Measurements from ENCODE around the gene TFF1.
A peak's percentile ranks its signal among the peaks of the same experiment; 100 is the strongest.
"Not testable (repeated sequence)": the region's sequence is repeated elsewhere in the genome, so short reads cannot be mapped to it uniquely, and the experiment has no call there.

Gene TFF1

GRCh38 chr21:42366292-42367010, at the start of gene TFF1:
TSS of gene TFF1 (minus strand) at chr21:42366535. CDS start at chr21:42366495, 40 bp downstream.
- no peak for DNase-seq (ENCODE audit: low read depth in 2 of 2)

- peak; percentile 86 to 93 for DNase-seq (ENCODE audit: low read depth in 2 of 2)
Observed at GRCh38 chr21:42414928-42415769, 48.8 kb upstream of the TFF1 start.

GRCh38 chr21:42414553-42414927, 48.2 kb upstream of the TFF1 start:
- no peak for DNase-seq (ENCODE audit: low read depth in 2 of 2)

DNA sequence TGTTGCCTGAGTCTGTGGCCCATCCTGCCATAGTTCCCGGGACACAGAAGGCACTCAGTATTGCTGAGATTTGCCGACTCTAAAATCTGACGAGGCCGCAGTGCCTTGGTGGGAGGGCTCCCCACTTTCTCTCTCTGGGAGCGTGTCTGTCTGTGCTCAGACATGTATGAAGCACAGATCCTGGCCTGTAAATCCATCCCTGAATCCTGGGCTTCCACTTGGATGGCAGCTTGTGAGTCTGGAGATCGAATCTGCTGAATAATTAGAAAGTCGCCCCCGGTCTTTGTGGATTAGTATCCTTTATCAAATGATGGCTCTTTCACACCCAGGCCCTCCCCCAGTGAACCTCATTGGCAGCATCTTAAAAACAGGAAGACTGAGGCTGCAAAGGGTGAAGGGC, 47.7 kb upstream of the TFF1 start:
- no peak for DNase-seq (ENCODE audit: low read depth in 2 of 2)

DNA sequence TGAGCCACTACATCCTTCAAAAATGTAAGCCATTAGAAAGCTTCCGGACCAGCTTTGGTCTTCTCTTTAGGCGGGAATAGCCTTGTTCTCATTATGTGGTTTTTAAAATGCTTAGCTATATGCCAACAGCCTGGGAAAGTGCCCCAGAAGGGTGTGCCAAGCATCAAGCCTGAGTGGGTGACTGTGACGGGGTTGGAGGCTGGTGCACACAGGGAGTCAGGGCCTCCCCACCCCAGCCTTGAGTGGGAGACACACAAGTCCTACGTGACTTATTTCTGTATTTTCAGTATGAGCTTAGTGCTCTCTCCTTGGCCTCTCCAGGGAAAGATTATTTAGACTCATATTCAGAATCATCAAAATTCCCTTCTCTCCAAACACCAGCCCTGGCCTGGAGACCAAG, 47.2 kb upstream of the TFF1 start:
- no peak for DNase-seq (ENCODE audit: low read depth in 2 of 2)

DNA sequence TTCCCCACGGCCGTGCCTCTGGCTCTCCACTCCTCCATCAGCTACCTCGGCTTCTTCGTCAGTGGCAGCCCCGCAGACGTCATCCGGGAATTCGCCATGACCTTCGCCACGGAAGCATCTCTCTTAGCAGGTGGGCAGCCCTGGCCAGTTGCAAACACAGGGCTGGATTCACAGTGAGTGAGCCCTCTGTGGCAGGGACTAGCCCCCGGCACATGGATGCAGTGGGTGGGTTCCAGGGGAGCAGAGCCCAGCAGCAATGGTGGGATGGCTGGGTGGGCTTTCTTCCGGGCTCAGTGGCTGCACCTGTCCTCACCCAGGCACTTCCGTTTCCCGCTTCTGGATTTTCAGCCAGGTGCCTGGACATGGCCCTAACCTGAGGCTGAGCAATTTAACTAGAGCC, 46.8 kb upstream of the TFF1 start:
- DNase-seq (ENCODE audit: low read depth in 2 of 2): no peak

GRCh38 chr21:42412636-42412933, 46.2 kb upstream of the TFF1 start:
- DNase-seq (ENCODE audit: low read depth in 2 of 2): no peak

DNA sequence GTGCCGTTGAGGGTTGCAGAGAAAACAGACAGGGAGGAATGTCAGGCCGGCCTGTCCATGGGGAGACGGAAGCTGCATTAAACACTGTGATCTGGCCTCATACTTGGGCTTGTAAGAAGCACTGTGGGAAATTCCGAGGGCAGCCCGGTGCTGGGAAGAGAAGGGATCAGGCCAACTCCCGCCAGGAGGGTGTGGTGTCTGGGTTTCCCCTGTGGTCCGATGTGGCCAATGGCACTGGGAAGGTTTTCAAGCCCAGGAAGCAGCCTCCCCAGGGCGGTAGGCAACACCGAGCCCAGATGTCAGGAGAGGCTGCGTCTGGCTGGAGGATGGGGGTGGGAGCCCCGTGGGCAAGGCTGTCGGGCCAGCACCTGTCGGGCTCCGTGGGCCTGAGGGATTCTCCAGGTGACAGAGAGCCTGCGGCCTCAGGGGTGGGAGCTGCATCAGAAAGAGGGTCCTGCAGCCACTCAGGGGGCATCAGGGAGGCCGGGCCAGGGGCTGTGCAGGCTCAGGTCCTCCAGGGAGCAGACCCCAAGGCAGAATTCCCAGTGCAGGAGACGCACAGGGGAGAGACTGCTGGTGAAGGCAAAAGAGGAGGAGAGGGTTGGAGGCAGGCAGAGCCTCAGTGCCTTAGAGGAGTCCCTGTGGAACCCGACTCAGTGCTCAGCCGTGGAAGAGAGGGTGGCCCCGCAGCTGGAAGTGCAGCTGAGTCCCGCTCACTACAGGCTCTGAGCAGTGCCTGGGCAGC, 45.7 kb upstream of the TFF1 start:
- no peak for DNase-seq (ENCODE audit: low read depth in 2 of 2)

GRCh38 chr21:42411197-42411869, 45.0 kb upstream of the TFF1 start:
- no peak for DNase-seq (ENCODE audit: low read depth in 2 of 2)

DNA sequence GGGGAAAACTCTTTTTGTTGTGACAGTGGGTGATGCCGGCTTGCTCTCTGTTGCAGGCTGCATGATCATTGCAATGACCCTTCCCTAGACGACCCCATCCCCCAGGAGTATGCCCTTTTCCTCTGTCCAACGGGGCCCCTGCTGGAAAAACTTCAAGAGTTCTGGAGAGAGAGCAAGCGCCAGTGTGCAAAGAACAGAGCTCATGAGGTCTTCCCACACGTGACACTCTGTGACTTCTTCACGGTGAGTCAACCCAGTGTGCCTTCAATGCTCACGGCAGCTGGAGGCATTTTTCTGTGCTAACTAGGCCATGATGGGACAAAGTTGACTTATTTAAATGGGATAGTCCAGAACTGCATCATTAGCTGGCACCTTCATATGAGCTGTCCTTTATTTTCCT, 43.0 kb upstream of the TFF1 start:
- no peak for DNase-seq (ENCODE audit: low read depth in 2 of 2)

GRCh38 chr21:42408718-42409117, 42.4 kb upstream of the TFF1 start:
- DNase-seq (ENCODE audit: low read depth in 2 of 2): not testable (repeated sequence)

DNA sequence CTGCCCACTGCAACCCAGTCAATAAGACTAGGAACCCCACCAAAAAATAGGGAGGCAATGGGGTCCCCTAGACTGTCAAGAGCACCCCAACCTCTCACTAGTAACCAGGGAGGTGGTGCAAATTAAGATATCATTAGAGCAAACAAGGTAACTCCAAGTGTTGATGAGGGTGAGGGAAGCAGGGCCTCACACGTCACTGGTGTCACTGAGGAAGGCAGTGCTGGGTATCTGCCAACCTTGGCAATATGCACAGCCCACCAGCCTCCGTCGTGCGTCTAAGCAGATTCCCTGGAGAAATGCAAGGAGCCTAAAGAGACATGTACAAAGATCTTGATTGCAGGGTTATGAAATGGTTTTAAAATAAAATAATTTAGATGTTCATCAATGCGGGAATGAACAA, 41.1 kb upstream of the TFF1 start:
- no peak for DNase-seq (ENCODE audit: low read depth in 2 of 2)

- no peak for DNase-seq (ENCODE audit: low read depth in 2 of 2)
Observed at GRCh38 chr21:42406866-42407265, 40.5 kb upstream of the TFF1 start.

DNA sequence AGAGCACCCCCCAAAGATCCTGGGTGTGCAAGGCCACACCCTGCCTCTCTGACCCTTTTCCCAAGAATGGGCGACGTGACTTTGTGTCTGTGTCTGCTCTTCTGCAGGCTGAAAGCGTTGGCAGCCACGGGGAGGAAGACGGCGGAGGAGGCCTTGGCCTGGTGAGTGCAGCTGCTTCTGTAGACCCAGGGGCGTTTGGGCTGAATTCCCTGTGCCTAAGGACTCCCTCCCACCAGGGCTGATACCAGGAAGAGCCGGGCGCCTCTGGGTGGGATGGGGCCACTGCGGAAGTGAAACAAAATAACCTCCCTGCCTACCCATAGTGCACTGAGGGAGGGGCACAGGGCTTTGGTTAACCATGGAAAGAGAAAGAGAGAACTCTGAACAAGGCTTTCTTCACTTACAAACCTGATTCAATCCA, 39.9 kb upstream of the TFF1 start:
- peak in 1 of 2 experiments; percentile 50 for DNase-seq (ENCODE audit: low read depth in 2 of 2)

DNA sequence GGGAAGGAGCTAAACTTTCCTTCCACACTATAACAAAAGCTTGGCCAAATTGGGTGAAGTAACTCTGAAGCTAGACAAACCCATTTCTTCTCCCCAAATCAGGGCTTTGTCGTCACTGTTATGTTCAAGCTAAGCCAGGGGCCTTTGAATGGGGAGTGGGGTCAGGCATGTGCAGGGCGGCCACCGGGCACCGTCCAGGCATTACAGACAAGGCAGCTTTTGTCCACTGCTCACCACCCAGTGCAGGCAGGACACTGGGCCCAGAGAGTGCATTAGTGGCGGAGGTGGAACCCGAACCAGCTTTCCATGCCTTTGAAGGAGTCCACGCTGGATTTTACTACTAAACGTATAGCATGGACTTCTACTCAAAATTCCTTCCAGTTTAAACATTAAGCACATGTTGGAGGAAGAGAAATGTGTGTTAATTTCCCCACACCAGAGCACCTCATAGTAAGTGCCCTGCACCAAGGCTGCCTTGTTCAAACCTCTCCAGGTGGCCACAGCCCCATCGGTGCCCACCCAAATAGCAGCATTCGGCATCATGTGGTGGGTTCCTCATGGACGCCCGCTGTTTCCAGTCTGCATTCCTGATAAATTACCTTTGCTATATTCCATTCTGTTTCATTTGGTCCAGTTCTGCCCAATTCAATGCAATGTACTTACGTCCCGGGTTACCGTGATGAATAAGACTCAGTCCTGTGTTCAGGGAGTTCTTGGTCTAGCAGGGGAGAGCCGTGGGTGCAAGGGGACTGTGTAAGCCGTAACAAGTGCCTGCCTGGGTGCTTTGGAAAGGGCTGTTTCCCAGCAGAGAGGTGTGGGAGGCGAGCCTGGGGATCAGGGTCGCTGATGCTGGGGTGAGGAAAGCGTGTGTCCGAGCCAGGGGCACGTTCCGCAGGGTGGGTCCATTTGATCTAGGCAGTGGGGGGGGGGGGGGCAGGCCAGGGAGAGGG, 39.0 kb upstream of the TFF1 start:
- DNase-seq (ENCODE audit: low read depth in 2 of 2): no peak

DNA sequence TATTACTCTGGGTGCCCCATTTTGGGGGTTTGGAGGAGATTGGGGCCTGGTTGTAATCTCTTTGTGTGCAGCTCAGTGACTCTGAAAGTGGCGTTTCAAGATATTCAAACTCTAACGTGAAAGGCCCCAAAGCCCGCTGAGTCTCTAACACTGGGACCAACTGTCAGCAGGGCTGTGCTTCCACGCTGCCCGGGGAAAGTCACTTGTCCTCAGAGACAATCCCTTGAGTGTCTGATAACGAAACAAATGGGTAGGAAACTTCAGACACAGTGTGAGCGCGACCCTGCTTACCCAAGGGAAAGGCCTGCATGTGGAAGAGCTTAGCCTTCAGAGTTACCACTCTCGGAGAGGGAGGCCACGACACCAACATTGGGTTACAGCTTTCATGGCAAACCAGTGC, 38.2 kb upstream of the TFF1 start:
- DNase-seq (ENCODE audit: low read depth in 2 of 2): no peak

DNA sequence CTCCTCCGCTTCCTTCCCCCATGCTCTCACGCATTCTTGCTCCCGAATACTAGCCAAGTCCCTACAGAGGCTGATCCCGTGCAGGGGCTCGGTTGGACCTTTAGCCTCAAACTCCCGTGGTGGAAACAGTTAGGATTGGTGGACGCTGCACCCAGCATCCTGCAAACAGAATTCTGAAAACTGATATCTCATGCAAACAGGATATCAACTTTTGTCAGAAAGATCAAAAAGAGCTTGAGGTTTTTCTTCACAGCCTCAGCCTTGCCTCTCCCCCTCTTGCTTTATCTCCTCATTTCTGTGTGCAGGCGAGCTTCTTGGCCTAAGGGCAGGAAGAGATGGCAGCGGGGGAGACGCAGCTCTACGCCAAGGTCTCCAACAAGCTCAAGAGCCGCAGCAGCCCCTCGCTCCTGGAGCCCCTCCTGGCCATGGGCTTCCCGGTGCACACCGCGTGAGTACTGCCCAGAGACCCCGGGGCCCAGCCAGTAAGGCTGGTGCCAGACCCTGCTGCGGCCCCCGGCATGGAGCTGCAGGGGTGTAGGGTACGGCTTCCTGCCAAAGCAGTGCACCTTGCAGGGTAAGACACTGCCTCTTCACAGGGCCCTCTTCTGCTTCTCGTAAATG, 37.4 kb upstream of the TFF1 start, which contains the start of gene UBASH3A:
Gene UBASH3A, plus strand, starts transcription at position 292 of the 621 bp plus-strand sequence. Its CDS starts 44 bp downstream, at position 336.
- DNase-seq (ENCODE audit: low read depth in 2 of 2): no peak

- DNase-seq (ENCODE audit: low read depth in 2 of 2): no peak
Observed at GRCh38 chr21:42401820-42402251, 35.5 kb upstream of the TFF1 start.

- DNase-seq (ENCODE audit: low read depth in 2 of 2): no peak
Observed at GRCh38 chr21:42401154-42401553, 34.8 kb upstream of the TFF1 start.

GRCh38 chr21:42400525-42400924, 34.2 kb upstream of the TFF1 start:
- no peak for DNase-seq (ENCODE audit: low read depth in 2 of 2)
